GM12801 (cell line): ENCODE data around the gene ZBTB9.

Experiments used
- TF ChIP-seq, protein P1 (sequence below): IDR thresholded peaks from one replicate; pipeline ENCODE4 v1.5.1; 2011; ENCODE audit warnings: control low read depth; ENCODE audit not compliant: insufficient read length; ENCODE audit errors: extremely low read depth

ZBTB9 gene

DNA sequence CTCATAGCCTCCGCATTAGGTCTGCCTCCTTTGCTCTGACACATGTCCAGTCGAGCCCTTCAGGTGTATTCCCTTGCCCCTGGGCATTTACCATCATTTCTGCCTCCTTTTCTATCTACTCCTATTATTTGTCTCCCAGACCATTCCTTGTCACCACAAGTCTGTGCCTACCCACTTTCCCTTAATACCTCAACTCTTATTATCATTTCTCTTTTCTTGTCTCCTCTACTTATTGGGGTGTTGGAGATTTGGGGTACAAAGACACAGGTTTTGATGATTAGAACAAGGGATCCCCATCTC, 33.1 kb upstream of the ZBTB9 start:
- TF ChIP-seq, protein P1, sequence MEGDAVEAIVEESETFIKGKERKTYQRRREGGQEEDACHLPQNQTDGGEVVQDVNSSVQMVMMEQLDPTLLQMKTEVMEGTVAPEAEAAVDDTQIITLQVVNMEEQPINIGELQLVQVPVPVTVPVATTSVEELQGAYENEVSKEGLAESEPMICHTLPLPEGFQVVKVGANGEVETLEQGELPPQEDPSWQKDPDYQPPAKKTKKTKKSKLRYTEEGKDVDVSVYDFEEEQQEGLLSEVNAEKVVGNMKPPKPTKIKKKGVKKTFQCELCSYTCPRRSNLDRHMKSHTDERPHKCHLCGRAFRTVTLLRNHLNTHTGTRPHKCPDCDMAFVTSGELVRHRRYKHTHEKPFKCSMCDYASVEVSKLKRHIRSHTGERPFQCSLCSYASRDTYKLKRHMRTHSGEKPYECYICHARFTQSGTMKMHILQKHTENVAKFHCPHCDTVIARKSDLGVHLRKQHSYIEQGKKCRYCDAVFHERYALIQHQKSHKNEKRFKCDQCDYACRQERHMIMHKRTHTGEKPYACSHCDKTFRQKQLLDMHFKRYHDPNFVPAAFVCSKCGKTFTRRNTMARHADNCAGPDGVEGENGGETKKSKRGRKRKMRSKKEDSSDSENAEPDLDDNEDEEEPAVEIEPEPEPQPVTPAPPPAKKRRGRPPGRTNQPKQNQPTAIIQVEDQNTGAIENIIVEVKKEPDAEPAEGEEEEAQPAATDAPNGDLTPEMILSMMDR = no peak

DNA sequence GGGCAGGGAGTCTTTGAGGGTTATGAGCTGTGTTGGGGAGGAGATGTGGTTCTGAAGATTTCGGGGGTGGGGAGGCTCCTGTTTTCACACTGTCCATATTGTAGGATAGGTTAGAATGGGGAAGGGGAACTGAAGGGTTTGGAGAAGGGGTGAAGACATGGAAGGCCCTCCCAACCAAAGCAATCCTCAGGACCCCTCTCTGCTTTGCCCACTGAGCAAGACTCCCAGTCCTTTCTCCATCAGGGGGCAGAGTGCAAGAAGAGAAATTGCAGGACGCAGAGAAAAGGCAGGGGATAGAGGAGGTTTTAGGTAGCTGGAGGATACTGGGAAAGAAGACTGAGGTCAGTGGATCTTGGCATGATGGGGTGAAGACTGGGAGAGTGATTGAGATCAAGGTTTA, 30.6 kb upstream of the ZBTB9 start:
- TF ChIP-seq, protein P1 = no peak

DNA sequence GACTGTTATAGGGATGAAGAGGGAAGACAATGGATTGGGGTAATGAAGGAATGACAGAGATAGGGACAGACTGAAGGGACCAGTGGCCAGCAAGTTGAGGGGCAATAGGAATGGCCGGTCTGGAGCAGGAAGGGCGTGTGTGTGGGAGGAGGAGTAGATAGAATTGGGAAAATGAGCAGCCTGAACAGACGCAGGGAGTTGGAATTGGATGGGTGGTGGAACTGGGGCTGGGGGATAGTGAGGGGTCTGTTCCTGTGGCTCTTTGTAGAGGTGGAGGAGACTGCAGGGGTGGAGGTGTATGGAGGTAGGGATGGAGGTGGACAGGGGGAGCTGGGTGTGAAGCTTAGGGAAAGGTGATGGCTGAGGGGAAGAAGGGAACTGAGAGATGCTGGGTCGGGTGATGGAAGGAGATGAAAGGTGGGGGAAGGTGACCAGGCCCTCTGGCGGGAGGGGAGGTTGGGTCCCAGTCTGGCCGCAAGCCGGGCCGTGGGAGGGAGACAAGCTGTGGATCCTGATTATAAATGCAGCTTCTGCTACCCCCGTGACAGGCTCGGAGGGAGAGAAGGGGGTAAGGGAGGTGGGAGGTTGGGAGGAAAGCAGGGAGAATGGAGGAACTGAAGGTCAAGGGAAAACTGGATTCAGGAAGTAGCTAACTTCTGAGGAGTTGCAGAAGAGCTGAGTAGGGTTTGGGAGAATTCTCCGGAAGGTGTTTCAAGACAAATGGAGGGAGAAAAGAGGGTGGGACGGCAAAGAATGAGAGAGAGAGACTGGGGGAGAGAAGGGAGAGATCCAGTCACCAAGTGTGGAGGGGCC, 29.3 kb upstream of the ZBTB9 start:
- TF ChIP-seq, protein P1 = no peak

DNA sequence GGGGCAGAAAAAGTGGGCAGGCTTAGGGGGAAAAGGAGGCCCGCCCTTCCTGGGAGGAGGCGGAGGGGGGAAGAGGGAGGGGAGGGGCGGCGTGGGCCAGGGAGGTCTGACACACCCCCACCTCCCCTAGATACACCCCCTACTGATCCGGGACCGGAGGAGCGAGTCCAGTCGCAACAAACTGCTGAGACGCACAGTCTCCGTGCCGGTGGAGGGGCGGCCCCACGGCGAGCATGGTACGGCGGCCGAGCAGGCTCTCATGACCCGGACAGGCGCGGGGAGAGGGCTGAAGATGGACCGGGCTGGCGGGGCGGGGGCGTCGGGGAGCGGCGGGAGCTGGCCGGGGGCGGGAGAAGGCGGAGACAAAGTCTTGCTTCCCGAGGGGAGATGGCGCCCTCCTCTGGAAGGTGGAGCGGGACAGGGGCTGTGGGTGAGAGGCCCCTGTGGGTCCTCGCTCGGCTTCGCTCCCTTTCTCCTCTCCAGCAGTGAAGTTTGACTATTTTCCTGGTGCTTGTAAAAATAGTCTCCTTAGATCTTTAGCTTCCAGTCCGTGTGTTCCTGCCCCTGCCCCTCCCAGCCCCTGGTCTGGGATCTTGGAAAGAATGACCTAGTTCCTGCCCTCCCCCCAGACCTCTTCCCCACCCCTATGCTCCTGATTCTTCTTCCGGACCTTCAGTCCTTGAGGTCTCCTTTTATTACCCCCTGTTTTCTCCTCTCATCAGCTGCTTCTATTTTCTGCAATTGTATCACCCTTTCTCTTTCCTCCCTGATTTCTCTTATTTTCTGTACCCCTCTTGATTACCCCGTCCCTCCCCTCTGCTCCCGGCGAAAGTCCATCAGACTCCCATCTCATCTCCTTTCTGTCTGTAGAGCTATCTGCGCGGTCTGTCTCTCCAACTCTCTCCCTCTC, 28.5 kb upstream of the ZBTB9 start:
- TF ChIP-seq, protein P1 = no peak

DNA sequence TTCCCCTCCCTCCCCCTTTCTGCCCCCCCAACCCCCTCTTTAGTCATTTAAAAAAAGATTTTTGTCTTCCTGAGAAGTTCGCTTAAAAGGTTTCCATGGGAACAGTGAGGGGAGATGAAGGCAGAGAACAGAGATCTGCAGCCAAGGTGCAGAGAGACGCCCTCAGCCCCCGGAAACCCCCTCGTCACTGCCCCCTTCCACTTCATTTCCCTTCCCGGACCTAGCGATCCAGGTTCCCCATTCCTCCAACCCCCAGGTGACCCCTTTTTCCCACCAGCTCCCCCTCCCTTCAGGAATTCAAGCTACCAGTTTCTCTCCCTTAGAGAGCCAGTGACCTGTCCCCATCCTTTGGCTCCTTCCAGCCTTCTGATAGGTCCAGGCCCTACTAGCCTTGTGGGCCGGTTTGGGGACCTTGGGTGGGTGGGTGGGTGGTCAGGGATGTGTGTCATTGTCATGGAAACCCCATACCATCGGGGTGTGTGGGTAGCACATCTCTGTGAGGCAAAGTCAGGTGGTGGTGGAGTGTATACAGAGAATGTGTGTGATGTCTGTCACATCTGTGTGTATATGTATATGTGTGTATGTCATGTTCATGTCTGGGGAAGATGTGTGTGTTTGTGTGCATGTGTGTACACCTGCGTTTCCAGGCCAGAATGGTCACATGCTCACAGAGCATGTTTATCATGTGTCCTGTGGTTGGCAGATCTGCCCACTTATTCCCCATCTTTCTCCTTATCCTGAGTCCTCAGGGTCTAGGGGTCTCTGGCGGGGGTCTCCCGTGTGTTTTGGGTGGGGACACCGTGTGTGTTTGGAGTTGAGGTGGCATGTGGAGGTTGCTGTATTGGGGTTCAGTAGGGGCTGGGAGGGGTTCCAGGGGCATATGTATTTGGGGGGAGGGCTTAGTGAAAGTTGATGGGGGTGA, 27.5 kb upstream of the ZBTB9 start:
- TF ChIP-seq, protein P1 = no peak

DNA sequence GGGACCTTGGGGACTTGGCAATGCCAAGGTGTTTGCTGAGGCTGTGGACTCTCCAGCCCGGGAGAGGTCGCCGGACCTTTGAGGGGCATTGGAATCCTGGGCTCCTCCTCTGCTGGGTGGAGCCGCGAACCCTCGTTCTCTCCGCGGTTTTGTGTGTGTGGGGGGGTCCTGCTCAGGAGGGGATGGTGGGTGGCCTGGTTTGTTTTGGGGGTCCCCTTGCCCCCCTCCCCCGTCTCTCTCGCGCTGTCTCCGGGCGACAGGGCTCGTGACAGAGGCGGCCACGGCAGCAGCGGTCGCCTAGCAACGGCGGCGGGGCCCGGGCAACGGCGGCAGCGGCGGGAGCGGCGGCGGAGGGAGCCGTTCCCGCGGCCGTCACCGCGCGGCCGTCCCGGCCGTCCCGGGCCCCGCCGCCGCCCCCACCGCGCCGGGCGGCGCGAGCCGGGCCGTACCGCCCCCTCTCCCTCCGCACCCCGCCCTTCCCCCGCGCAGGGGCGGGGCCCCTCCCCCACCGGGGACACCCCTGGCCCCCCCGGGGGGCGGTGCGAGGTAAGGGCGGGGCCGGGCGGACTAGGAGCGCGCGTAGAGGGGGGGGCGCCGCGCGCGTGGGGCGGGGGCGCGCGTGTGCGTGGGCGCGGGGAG, 26.7 kb upstream of the ZBTB9 start:
- TF ChIP-seq, protein P1 = no peak
